Parathyroid adenoma (tissue), 2 donors: ENCODE measurements around the gene TSEN15.

Source experiments
- H2AFZ ChIP-seq: fragments of 300-600 bp; sonication (generic); one replicate; pipeline ENCODE4 v1.7.0; 2017; ENCODE audit warnings: antibody characterized with exemption, mild to moderate bottlenecking
- H3K27ac ChIP-seq: fragments of 300-600 bp; sonication (generic); one replicate; pipeline ENCODE4 v1.7.0; 2017
- H3K27me3 ChIP-seq: fragments of 300-600 bp; sonication (generic); one replicate; pipeline ENCODE4 v1.7.0; 2017; ENCODE audit warnings: low read length; ENCODE audit not compliant: control insufficient read depth, insufficient read depth
- H3K36me3 ChIP-seq: fragments of 300-600 bp; sonication (generic); one replicate; pipeline ENCODE4 v1.7.0; 2017; ENCODE audit warnings: low read length; ENCODE audit not compliant: control insufficient read depth, insufficient read depth
- H3K4me1 ChIP-seq: fragments of 300-600 bp; sonication (generic); one replicate; pipeline ENCODE4 v1.7.0; 2017; ENCODE audit warnings: control low read depth
- H3K4me2 ChIP-seq: fragments of 300-600 bp; sonication (generic); one replicate; pipeline ENCODE4 v1.7.0; 2017; ENCODE audit warnings: low read length
- H3K4me3 ChIP-seq: fragments of 300-600 bp; sonication (generic); one replicate; pipeline ENCODE4 v1.7.0; 2017; ENCODE audit warnings: low read depth, low read length
- H3K79me2 ChIP-seq: fragments of 300-600 bp; sonication (generic); one replicate; pipeline ENCODE4 v1.7.0; 2017; ENCODE audit warnings: control low read depth
- H3K9ac ChIP-seq: fragments of 300-600 bp; sonication (generic); one replicate; pipeline ENCODE4 v1.7.0; 2017; ENCODE audit warnings: mild to moderate bottlenecking
- H3K9me3 ChIP-seq: fragments of 300-600 bp; sonication (generic); one replicate; pipeline ENCODE4 v1.7.0; 2017; ENCODE audit warnings: low read length; ENCODE audit not compliant: control insufficient read depth
- TF ChIP-seq, protein P1 (sequence below): fragments of 300-600 bp; sonication (generic); IDR thresholded peaks from one replicate; pipeline ENCODE4 v1.7.0; 2017; ENCODE audit warnings: antibody characterized with exemption, mild to moderate bottlenecking
- donor health status: primary hyperparathyroidism.

The TSEN15 gene

DNA sequence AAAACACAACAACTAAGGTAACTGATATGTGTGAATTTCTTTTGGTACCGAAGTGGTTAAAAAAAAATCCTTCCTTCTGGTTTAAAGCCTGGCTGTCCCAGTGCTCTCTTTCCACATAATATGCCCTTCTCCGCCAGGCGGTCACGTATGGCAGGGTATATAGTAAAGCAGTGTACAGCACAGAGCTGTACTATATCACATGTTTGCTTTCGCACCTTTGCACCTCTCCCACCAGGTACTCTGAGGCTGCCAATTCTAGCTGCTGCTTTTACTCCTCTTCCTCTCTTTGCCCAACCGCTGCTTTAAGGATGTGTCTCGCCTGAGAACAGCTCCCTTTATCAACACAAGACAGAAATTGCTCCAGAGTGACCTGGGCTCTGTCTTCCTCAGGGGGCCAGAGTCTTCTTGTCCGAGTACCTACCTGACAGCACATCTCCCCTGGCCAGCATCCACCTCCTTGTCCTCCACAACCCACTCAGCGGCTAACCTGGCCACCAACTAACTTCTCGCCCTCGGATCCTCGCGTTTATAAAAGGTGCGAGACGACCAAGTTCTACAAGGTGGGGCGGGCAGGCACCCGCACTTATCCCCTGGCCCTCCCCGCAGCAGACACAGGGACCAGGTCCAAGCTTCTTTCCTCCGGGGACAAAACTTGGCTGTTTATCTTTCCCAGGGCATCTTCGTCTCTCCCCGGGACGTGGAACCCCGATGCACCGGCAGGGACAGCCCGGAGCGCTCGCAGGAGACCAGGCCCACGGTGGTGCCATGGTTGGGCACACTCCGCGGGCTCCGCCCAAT, 15.6 kb upstream of the TSEN15 start:
- H3K4me2 ChIP-seq, result peak overlapping the region; percentile 80
- H3K27ac ChIP-seq, result peak overlapping the region; percentile 45
- no peaks in the 10 kb centered on the region for H3K27me3 ChIP-seq

DNA sequence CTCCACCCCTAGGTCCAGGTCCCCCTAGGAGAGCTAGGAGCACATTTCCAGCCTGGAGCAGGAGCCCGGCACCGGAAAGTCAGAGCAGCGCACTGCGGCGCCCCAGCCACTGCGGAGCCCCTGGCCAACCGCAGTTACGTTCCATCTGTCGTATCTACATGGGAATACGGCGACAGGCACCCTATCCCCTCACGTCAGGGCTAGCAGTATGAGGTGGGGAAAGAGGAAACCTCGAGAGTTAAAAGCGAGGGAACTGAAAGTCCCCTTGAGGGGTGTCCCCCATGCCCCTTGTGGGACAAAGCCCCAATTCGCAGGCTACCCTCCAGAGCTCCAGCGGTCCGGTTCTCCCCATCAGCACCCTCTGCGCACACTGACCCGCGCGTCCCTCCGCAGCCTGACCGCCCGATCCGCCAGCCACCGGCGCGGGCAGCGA, 15.0 kb upstream of the TSEN15 start:
- Histone ChIP-seq H2AFZ (peak overlapping the region; percentile 56), H3K79me2 (no peaks in the 10 kb centered on the region), H3K4me2 (peak overlapping the region; percentile 80), H3K4me3 (peak overlapping the region; percentile 54), H3K27ac (peak overlapping the region; percentile 45), H3K4me1 (no peaks in the 10 kb centered on the region), H3K9me3 (no peaks in the 10 kb centered on the region), H3K36me3 (no peaks in the 10 kb centered on the region), H3K27me3 (no peaks in the 10 kb centered on the region), H3K9ac (no peak overlapping the region)
- TF ChIP-seq, protein P1, sequence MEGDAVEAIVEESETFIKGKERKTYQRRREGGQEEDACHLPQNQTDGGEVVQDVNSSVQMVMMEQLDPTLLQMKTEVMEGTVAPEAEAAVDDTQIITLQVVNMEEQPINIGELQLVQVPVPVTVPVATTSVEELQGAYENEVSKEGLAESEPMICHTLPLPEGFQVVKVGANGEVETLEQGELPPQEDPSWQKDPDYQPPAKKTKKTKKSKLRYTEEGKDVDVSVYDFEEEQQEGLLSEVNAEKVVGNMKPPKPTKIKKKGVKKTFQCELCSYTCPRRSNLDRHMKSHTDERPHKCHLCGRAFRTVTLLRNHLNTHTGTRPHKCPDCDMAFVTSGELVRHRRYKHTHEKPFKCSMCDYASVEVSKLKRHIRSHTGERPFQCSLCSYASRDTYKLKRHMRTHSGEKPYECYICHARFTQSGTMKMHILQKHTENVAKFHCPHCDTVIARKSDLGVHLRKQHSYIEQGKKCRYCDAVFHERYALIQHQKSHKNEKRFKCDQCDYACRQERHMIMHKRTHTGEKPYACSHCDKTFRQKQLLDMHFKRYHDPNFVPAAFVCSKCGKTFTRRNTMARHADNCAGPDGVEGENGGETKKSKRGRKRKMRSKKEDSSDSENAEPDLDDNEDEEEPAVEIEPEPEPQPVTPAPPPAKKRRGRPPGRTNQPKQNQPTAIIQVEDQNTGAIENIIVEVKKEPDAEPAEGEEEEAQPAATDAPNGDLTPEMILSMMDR, result no peak

More for the DNA sequence above, 15.6 kb upstream of the TSEN15 start:
- peak overlapping the region; percentile 54 for H3K4me3 ChIP-seq
- no peaks in the 10 kb centered on the region for H3K79me2 ChIP-seq
- H3K36me3 ChIP-seq, result no peaks in the 10 kb centered on the region
- H3K4me1 ChIP-seq, result no peaks in the 10 kb centered on the region
- H3K9ac ChIP-seq, result no peak overlapping the region
- TF ChIP-seq, protein P1, result no peak
- peak overlapping the region; percentile 56 for H2AFZ ChIP-seq
- H3K9me3 ChIP-seq, result no peaks in the 10 kb centered on the region

DNA sequence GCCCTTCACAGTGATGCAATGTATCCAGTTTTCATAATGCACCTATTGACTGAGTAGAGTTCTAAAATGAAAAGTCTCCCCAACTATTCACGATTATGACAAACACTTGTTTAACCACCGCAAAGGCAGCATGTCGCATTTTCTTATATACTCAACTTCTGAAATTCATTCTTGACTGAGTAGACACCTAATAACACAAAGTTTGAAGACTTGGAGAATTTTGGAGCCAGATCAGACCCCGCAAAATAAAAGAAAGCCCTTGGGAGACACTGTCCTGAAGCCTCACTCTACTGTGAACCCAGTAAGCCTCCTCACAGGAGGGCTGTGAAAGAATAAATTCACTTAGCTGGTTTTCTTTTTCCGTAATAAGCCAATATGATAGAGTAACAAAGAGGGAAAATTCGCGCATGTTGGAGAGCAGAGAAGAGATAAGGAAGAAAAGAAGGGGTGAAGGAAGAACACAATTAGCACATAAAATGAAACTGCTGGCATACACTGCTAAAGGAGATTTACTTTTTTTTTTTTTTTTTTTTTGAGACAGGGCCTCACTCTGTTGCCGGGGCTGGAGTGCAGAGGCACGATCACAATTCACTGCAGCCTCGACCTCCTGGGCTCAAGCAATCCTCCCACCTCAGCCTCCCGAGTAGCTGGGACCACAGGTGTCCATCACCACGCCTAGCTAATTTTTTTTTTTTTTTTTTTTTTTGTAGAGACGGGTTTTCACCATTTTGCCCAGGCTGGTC, 13.5 kb upstream of the TSEN15 start:
- Histone ChIP-seq H3K4me3 (no peak overlapping the region), H2AFZ (peak overlapping the region; percentile 73), H3K4me2 (peak overlapping the region; percentile 80), H3K9ac (no peak overlapping the region), H3K4me1 (no peaks in the 10 kb centered on the region), H3K79me2 (no peaks in the 10 kb centered on the region), H3K36me3 (no peaks in the 10 kb centered on the region), H3K27me3 (no peaks in the 10 kb centered on the region), H3K9me3 (no peaks in the 10 kb centered on the region), H3K27ac (no peak overlapping the region)
- TF ChIP-seq, protein P1, result no peak

DNA sequence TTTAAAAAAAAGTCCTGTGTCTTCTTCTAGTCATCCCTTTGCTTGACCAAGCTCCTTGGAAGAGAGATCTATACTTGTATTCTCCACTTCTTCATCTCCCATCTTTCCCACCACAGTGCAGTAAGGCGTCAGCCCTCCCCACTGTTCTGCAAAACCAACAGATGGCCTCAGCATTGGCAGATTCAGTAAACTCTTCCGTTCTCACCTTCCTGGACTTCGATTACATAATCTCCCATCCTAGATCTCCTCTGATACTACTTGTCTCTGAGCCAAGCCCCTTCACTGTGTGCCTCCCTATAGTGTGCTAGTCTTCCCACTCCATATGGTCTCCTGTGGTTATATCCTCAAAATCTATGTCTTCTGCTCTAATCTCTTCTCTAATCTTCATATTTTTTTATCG, 12.4 kb upstream of the TSEN15 start:
- Histone ChIP-seq H3K9ac (no peak overlapping the region), H3K36me3 (no peaks in the 10 kb centered on the region), H3K4me3 (no peak overlapping the region), H2AFZ (no peak overlapping the region), H3K27me3 (no peaks in the 10 kb centered on the region), H3K9me3 (no peaks in the 10 kb centered on the region), H3K4me2 (no peak overlapping the region), H3K4me1 (no peaks in the 10 kb centered on the region), H3K27ac (no peak overlapping the region), H3K79me2 (no peaks in the 10 kb centered on the region)
- TF ChIP-seq, protein P1, result no peak
